ENCODE results near the gene DFFB.

DFFB gene

DNA sequence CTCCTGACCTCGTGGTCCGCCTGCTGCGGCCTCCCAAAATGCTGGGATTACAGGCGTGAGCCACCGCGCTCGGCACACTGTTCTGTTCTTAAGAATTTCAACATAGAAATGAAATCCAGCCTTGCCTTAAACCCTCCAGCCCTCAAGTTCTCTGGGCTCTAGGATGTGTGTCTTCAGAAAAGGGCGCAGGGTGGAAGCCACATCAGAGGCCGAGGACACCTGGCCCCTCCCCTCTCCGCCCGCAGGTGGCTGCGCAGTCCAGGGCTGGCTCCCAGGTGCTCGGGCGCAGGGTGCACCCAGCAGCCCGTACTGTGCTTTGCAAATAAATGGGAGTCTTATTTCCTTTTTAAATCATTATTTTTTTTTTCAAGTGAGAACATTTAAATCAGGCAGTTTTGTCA is 44.8 kb downstream of the DFFB start:
- TF ChIP-seq CTCF (IDR thresholded peaks at IDR 0.05; ENCODE audit: insufficient read depth, low read length, missing control alignments), result no peak
- POLR2A ChIA-PET, result no interaction called here
- no peak overlapping the region for H3K4me3 ChIP-seq (ENCODE audit: low read depth, low read length)
- CTCF ChIA-PET, result no interaction called here
- no peak for DNase-seq (ENCODE audit: low read depth, low spot score)

- H3K4me3 ChIP-seq (ENCODE audit: low read depth, low read length), result no peak overlapping the region
- no peak for TF ChIP-seq CTCF (IDR thresholded peaks at IDR 0.05; ENCODE audit: insufficient read depth, low read length, missing control alignments)
- ChIA-PET CTCF (interaction anchor here (1.0 kb wide), 1 partner anchor 9 kb away, joined by 4 read pairs; no protein-coding TSS in a partner anchor), POLR2A (no interaction called here)
- no peak for DNase-seq (ENCODE audit: low read depth, low spot score)
These were observed 45.4 kb downstream of the DFFB start for GRCh38 chr1:3902571-3903091.

DNA sequence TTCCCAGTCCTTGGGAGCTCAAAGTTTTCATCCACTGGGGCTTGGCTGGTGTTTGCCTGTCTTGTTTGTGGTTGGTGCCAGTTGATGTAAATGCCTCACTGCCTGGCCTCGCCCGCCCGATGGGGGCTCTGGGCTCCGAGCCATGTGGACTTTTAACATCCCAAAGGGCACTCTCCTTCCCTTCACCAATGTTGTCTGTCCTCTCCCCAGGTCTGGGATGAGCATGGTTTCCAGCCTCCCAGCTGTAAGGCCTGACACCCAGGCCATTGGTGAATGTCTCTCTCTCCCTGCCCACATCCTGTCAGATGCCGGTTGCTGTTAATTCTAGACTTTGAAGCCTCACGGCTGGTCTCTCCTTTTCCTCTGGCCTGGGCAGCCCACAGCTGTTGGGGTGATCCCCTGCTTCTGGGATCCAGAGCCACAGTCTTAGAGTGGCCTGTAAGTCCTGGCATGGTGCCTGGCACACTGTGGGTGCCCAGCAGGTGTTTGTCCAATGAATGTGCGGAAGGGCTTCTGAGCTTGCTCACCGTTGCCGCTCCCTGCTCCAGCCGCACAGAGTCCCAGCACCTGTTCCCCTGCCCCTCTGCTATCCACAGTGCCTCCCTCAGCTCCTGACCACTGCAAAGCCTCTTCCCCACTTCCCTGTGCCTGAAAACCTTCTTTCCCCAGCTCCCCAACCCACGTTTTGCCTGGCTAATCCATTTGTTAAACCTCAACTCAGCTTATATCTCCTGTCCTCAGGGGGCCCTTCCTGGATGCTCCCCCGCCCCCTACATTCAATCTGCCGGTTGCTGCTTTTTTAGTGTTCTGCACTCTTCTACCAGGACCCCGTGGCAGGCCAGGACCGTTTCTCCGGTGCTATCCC is 46.1 kb downstream of the DFFB start:
- DNase-seq (ENCODE audit: low read depth, low spot score), result no peak
- H3K4me3 ChIP-seq (ENCODE audit: low read depth, low read length), result no peak overlapping the region

DNA sequence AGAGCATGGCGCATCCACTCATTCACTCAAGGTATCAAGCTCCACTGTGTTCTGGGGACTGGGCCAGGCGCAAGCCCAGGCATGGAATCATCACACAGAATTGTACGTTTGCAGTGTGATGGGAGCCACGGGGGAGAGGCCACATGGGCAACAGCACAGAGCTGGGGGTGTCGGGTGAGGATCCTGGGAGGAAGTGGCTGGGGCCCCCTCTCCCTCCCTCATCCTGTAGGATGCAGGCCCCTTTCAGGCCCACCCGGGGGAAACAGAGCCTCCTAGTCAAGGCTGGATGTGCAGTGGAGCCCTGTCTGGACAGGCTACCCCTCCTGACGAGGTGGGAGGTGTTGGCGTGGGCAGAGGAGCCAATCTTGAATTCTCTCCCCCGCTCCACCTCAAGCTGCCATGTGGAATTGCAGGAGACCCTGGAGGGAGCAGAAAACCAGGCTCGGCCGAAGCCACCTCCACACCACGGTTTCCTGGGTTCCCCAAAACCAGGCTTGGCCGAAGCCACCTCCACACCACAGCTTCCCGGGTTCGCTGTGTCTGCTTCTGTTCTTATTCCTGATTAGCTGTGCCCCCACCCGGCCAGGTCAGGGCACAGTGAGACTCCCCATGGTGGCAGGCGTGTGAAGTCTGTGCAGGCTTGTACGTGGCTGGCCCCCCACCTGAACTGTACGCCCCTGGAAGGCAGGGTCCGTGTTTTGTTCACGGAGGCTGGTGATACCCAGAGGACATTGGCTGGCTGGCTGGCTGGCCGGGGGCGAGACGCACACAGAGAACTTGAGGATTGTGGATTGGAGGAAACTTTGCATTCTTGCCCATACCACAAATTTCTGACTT is 46.9 kb downstream of the DFFB start:
- CTCF ChIA-PET, result no interaction called here
- DNase-seq (ENCODE audit: low read depth, low spot score), result no peak
- POLR2A ChIA-PET, result no interaction called here

More for the DNA sequence above, 46.1 kb downstream of the DFFB start:
- TF ChIP-seq CTCF (IDR thresholded peaks at IDR 0.05; ENCODE audit: insufficient read depth, low read length, missing control alignments), result no peak
- POLR2A ChIA-PET, result no interaction called here
- CTCF ChIA-PET, result interaction anchor here (1.0 kb wide), 1 partner anchor 8 kb away, joined by 4 read pairs; no protein-coding TSS in a partner anchor

GRCh38 chr1:3904843-3905185 is 47.5 kb downstream of the DFFB start:
- ChIA-PET CTCF (no interaction called here), POLR2A (no interaction called here)
- H3K4me3 ChIP-seq (ENCODE audit: low read depth, low read length), result no peak overlapping the region
- no peak for DNase-seq (ENCODE audit: low read depth, low spot score)
- TF ChIP-seq CTCF (IDR thresholded peaks at IDR 0.05; ENCODE audit: insufficient read depth, low read length, missing control alignments), result no peak

More for the DNA sequence above, 46.9 kb downstream of the DFFB start:
- no peak for TF ChIP-seq CTCF (IDR thresholded peaks at IDR 0.05; ENCODE audit: insufficient read depth, low read length, missing control alignments)
- no peak overlapping the region for H3K4me3 ChIP-seq (ENCODE audit: low read depth, low read length)
